Thyroid gland (tissue), 4 donors: ENCODE results near the gene ZNF491.

Source experiments
- CTCF ChIP-seq, 6 experiments: fragments of 200-600 bp in 3 of 6; fragments of 450-650 bp in 3 of 6; sonication (generic) in 3 of 6; IDR thresholded peaks; one replicate each; pipeline ENCODE4 v1.5.1; 2016 to 2019; ENCODE audit warnings: antibody characterized with exemption in 6 of 6, mild to moderate bottlenecking in 2 of 6, inconsistent platforms in 1 of 6, moderate library complexity in 1 of 6
- POLR2A ChIP-seq, 2 donors: fragments of 450-650 bp; IDR thresholded peaks; one replicate each; pipeline ENCODE4 v1.6.1; 2017; ENCODE audit warnings: antibody characterized with exemption in 2 of 2, mild to moderate bottlenecking in 2 of 2, moderate library complexity in 1 of 2

- TF ChIP-seq POLR2A (IDR thresholded peaks at IDR 0.05) (no peak), CTCF (IDR thresholded peaks at IDR 0.05) (no peak)
Observed at GRCh38 chr19:11759805-11760204, 38.5 kb upstream of the ZNF491 start.
